Colonic mucosa (tissue), 2 donors: ENCODE results near the gene ARHGAP29. TPM values are rescaled to one million over a fixed set of nuclear protein-coding genes. Genes with fewer than 3 reads are reported as not detected.

Source experiments
- total RNA-seq, 2 donors: library from RNA; stranded (reverse); fragmentation: NEBNext Ultra II Directional in 1 of 2; extraction: Animal tissue kit (Norgen Biotek cat#: 25700) in 1 of 2; gene quantifications; one replicate each; pipeline ENCODE4 v1.2.1, GENCODE V29; 2021
- donor health status: DM: no; HTN: no; CAD: no.
- donor health status: DM: no; HTN: no; CAD: no.

Gene ARHGAP29
- total RNA-seq, 2 donors from 2014 or later: 2.5 to 8.6 TPM

Other genes starting within 250 kb of the ARHGAP29 start
- gene ABCA4, start 116.4 kb downstream of the ARHGAP29 start, total RNA-seq: under 1 TPM; 0.02 to 0.27 TPM
- 100 to 1,000 TPM in 1 of 2 donors, 10 to 100 TPM in 1; 99.2 to 100 TPM for gene ABCD3, start 180.8 kb upstream of the ARHGAP29 start, total RNA-seq